ENCODE results near the gene COMMD9.

DNA sequence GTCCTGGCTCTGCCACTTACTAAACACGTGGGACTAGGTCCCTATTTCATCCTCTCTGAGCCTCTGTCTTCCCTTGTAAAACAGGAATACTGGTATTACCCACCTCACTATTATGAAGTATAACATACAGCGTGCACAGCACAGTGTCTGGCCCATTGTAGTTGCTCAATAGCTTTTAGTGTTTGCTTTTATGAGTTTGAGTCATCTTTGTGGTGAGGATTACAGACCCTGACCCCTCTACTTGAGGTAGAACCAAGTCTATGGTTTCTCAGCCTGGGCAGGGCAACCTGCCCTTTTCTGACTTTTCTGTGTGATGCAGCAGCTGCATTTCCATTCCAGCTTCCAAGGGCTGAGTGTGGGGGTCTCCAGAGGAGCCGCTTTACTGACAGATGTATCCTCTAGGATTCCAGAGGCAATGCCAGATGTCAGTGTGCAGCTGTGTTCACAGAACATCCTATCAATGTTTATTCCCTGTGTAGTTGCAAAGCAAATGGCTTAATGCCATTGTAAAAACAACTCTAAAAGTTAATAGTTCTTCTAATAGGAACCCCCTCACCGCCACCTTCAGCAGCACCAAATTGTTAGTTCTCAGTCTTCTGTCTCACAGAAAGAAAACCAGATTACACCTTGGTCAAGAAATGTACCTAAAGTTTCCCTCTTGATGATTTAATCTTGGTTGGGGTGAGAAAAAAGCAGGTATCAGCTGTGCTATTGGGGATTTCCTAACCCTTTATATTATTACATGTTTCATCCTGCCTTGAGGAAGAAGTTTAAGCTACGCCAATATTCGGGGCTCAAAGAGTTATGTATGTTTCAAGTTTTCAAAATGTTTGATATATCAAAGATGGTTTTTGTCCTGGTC, 23.6 kb upstream of the COMMD9 start:
- TF ChIP-seq CTCF (conservative IDR thresholded peaks at IDR 0.05) = no peak
- no peak for TF ChIP-seq ZFX (IDR thresholded peaks at IDR 0.05)
